SH-SY5Y (cell line): ENCODE data around the gene SGMS1.

Experiments
- GATA2 ChIP-seq: IDR thresholded peaks from 2 replicates; pipeline ENCODE4 v1.6.1; 2011; ENCODE audit warnings: mild to moderate bottlenecking, low read depth, low read length
- GATA3 ChIP-seq: IDR thresholded peaks from 2 replicates; pipeline ENCODE4 v1.6.1; 2011; ENCODE audit warnings: low read depth, mild to moderate bottlenecking, low read length, moderate library complexity

DNA sequence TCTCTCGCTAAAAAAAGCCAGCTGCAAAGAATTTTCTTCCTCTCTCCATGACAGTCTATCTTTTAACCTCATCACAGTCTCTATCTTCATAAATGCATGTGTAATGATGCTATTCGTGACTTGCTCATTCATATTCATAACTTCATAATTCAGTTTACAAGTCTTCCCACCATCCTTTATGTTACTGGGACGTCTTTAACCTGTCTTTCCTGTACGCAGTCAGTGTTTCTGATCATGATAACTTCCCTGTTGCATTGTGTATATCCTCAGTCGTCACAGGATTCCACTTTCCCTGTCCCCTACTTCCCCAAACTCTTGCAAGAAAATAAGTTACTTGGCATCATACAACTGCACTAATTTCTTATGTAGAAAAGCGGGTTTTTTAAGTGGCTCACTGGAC is 206.9 kb downstream of the SGMS1 start:
- no peak for TF ChIP-seq GATA2
- no peak for TF ChIP-seq GATA3
